Endometrial microvascular endothelial cells (primary cell): Measurements from ENCODE around the gene PSMB3. TPM values are rescaled to one million over a fixed set of nuclear protein-coding genes. Genes with fewer than 3 reads are reported as not detected.

Source experiments
- in situ Hi-C: cut with HindIII; loops from 2 replicates; pipeline ENCODE4 v1.10.0; 2017; ENCODE audit warnings: low sequenced_read_pairs, low pct_unique_long_range_greater_than_20kb; ENCODE audit errors: inconsistent ontology term
- total RNA-seq: library from RNA; depleted of rRNA; stranded (reverse); fragments of >200 nt; gene quantifications from one replicate; pipeline ENCODE4 v1.2.3, GENCODE V29; 2015; ENCODE audit errors: inconsistent ontology term

PSMB3 gene
- total RNA-seq, 1 donor from 2014 or later, result 303 TPM

GRCh38 chr17:38731526-38732294 is 20.8 kb upstream of the PSMB3 start:
- in situ Hi-C loops, result no loop called here

- in situ Hi-C loops, result no loop called here
Measured at GRCh38 chr17:38732376-38733281, 19.9 kb upstream of the PSMB3 start.

- in situ Hi-C loops, result no loop called here
Measured at GRCh38 chr17:38733282-38733981, 19.1 kb upstream of the PSMB3 start.

- in situ Hi-C loops, result no loop called here
Measured at GRCh38 chr17:38733982-38734973, 18.3 kb upstream of the PSMB3 start.

GRCh38 chr17:38735161-38735997 is 17.2 kb upstream of the PSMB3 start:
- in situ Hi-C loops, result no loop called here

GRCh38 chr17:38738007-38738662 is 14.4 kb upstream of the PSMB3 start:
- in situ Hi-C loops, result no loop called here

GRCh38 chr17:38738686-38739085 is 13.9 kb upstream of the PSMB3 start:
- in situ Hi-C loops, result no loop called here

- in situ Hi-C loops, result no loop called here
Measured at GRCh38 chr17:38739305-38739704, 13.2 kb upstream of the PSMB3 start.

GRCh38 chr17:38740044-38740443 is 12.5 kb upstream of the PSMB3 start:
- in situ Hi-C loops, result no loop called here

GRCh38 chr17:38740806-38741205 is 11.7 kb upstream of the PSMB3 start:
- in situ Hi-C loops, result no loop called here

GRCh38 chr17:38741461-38741860 is 11.1 kb upstream of the PSMB3 start:
- in situ Hi-C loops, result no loop called here

GRCh38 chr17:38741921-38742410 is 10.6 kb upstream of the PSMB3 start:
- in situ Hi-C loops, result no loop called here

- in situ Hi-C loops, result no loop called here
Measured at GRCh38 chr17:38742411-38743308, 9.9 kb upstream of the PSMB3 start.

- in situ Hi-C loops, result no loop called here
Measured at GRCh38 chr17:38743556-38744171, 8.9 kb upstream of the PSMB3 start.

- in situ Hi-C loops, result no loop called here
Measured at GRCh38 chr17:38745545-38745944, 7.0 kb upstream of the PSMB3 start.
